Lower leg skin (tissue), 3 donors: ENCODE results near the gene SPATA7.

Source experiments
- POLR2A ChIP-seq, 2 donors: fragments of 450-650 bp; IDR thresholded peaks; one replicate each; pipeline ENCODE4 v1.6.1; 2016 to 2017; ENCODE audit warnings: antibody characterized with exemption in 2 of 2, mild to moderate bottlenecking in 1 of 2, moderate library complexity in 1 of 2
- TF ChIP-seq, protein P1 (sequence below), 3 donors: fragments of 450-650 bp; IDR thresholded peaks; one replicate each; pipeline ENCODE4 v1.5.1; 2016; ENCODE audit warnings: antibody characterized with exemption in 3 of 3, mild to moderate bottlenecking in 3 of 3, moderate library complexity in 2 of 3

DNA sequence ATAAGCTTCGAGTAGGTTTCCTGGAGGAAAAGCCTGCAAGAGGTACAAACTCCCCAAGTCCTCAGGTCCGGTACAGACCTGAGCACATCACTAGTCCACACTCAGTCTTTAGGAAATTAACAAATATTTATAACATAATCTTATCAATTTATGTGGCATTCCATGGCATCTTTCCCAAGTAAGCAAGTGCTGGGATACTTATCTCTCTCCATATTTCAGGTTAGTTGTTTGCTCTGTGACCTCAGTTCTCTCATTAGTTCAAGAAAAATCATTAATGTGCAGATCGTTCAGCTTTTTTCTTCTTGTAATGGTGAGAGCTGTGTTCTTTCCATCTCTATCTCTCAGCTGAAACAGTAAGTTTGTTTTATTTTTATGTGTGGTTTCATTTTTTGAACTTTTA, 34.7 kb downstream of the SPATA7 start:
- TF ChIP-seq, protein P1, sequence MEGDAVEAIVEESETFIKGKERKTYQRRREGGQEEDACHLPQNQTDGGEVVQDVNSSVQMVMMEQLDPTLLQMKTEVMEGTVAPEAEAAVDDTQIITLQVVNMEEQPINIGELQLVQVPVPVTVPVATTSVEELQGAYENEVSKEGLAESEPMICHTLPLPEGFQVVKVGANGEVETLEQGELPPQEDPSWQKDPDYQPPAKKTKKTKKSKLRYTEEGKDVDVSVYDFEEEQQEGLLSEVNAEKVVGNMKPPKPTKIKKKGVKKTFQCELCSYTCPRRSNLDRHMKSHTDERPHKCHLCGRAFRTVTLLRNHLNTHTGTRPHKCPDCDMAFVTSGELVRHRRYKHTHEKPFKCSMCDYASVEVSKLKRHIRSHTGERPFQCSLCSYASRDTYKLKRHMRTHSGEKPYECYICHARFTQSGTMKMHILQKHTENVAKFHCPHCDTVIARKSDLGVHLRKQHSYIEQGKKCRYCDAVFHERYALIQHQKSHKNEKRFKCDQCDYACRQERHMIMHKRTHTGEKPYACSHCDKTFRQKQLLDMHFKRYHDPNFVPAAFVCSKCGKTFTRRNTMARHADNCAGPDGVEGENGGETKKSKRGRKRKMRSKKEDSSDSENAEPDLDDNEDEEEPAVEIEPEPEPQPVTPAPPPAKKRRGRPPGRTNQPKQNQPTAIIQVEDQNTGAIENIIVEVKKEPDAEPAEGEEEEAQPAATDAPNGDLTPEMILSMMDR (IDR thresholded peaks at IDR 0.05), result no peak
- no peak for TF ChIP-seq POLR2A (IDR thresholded peaks at IDR 0.05)
